UCSD-AML1 (cell line): ENCODE measurements around the gene FAM200A.
"Not testable (repeated sequence)": the region's sequence is repeated elsewhere in the genome, so short reads cannot be mapped to it uniquely, and the experiment has no call there.

ENCODE experiments used
- DNase-seq: peaks from one replicate; lab custom pipeline; 2025; ENCODE audit not compliant: unreplicated experiment; lab: John Stamatoyannopoulos, UW

FAM200A gene

GRCh38 chr7:99559175-99559915 lies 7.4 kb upstream of the FAM200A start:
- no peak for DNase-seq

GRCh38 chr7:99558306-99559174 lies 6.6 kb upstream of the FAM200A start, which contains the start of gene ZNF655:
Gene ZNF655 (plus strand): TSS chr7:99558642. CDS start chr7:99560560, 1,918 bp downstream.
- peak; percentile 81 for DNase-seq

GRCh38 chr7:99557940-99558305 lies 6.0 kb upstream of the FAM200A start:
- DNase-seq: no peak

- no peak for DNase-seq
These were observed 5.3 kb upstream of the FAM200A start for GRCh38 chr7:99557196-99557607.

- DNase-seq: no peak
These were observed 3.0 kb upstream of the FAM200A start for GRCh38 chr7:99554939-99555338.

- DNase-seq: no peak
These were observed 1.1 kb upstream of the FAM200A start for GRCh38 chr7:99553039-99553438.

GRCh38 chr7:99551334-99551733 lies 580 bp downstream of the FAM200A start:
- DNase-seq: no peak

GRCh38 chr7:99549545-99549944 lies 2.4 kb downstream of the FAM200A start:
- not testable (repeated sequence) for DNase-seq

- DNase-seq: not testable (repeated sequence)
These were observed 6.6 kb downstream of the FAM200A start for GRCh38 chr7:99545308-99545707.

- no peak for DNase-seq
These were observed 8.0 kb downstream of the FAM200A start for GRCh38 chr7:99543916-99544315.

GRCh38 chr7:99543081-99543671 lies 8.7 kb downstream of the FAM200A start:
- DNase-seq: no peak

GRCh38 chr7:99541212-99541611 lies 10.7 kb downstream of the FAM200A start:
- no peak for DNase-seq

- no peak for DNase-seq
These were observed 11.4 kb downstream of the FAM200A start for GRCh38 chr7:99540542-99540941.

- DNase-seq: no peak
These were observed 12.6 kb downstream of the FAM200A start for GRCh38 chr7:99539213-99539811.

GRCh38 chr7:99535667-99536066 lies 16.2 kb downstream of the FAM200A start:
- DNase-seq: no peak

- DNase-seq: no peak
These were observed 20.6 kb downstream of the FAM200A start for GRCh38 chr7:99531354-99531765.

GRCh38 chr7:99525713-99526440 lies 26.0 kb downstream of the FAM200A start:
- DNase-seq: peak; percentile 14

GRCh38 chr7:99521399-99521798 lies 30.5 kb downstream of the FAM200A start:
- DNase-seq: no peak

- no peak for DNase-seq
These were observed 37.9 kb downstream of the FAM200A start for GRCh38 chr7:99514050-99514449.

- DNase-seq: no peak
These were observed 46.6 kb downstream of the FAM200A start for GRCh38 chr7:99505324-99505662.
